HCT116 (cell line): Measurements from ENCODE around the gene OR9Q1.

ENCODE experiments used
- CEBPB ChIP-seq: IDR thresholded peaks from 2 replicates; pipeline ENCODE4 v1.6.1; 2012; ENCODE audit warnings: low read depth
- EZH2 ChIP-seq: fragments of 200-600 bp; sonication (generic); IDR thresholded peaks from 2 replicates; pipeline ENCODE4 v1.6.1; 2017; ENCODE audit warnings: antibody characterized with exemption, mixed run types
- EZH2phosphoT487 ChIP-seq: fragments of 200-600 bp; IDR thresholded peaks from 2 replicates; pipeline ENCODE4 v1.6.1; 2018; ENCODE audit warnings: antibody characterized with exemption, borderline replicate concordance
- SIN3A ChIP-seq: IDR thresholded peaks from 2 replicates; pipeline ENCODE4 v1.6.1; 2012; ENCODE audit warnings: low read depth
- TF ChIP-seq, protein P1 (sequence below), 3 experiments: fragments of 200-600 bp in 1 of 3; sonication (generic) in 1 of 3; IDR thresholded peaks in 2 of 3; conservative IDR thresholded peaks in 1 of 3; 2 replicates each; pipeline ENCODE4 v1.5.1; 2012 to 2017; ENCODE audit warnings: low read depth in 2 of 3, low read length in 2 of 3, antibody characterized with exemption in 1 of 3, borderline replicate concordance in 1 of 3, control low read depth in 1 of 3, mild to moderate bottlenecking in 1 of 3, mixed read lengths in 1 of 3, mixed run types in 1 of 3, moderate library complexity in 1 of 3; ENCODE audit not compliant: insufficient read depth in 1 of 3

DNA sequence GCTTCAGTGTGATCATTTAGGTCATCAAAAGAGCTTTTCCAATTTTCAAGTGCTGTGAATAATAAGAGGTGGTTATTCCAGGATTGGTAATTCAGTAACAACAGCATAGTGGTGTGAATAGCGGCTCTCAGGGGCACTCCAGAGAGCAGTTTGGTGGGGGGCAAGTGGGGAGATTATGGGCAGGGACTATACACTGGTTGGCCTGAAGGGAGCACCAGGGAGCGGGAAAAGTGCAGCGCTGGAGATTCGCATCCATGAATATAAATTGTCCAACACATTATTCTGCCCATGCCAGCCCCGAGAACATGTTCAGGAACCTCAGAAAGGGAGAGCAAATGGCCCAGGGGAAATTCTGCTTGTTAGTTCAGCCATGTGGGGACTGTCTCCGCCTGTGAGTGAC lies 45.0 kb downstream of the OR9Q1 start:
- TF ChIP-seq EZH2phosphoT487: no peak
- TF ChIP-seq CEBPB: no peak
- TF ChIP-seq EZH2: no peak
- TF ChIP-seq, protein P1, sequence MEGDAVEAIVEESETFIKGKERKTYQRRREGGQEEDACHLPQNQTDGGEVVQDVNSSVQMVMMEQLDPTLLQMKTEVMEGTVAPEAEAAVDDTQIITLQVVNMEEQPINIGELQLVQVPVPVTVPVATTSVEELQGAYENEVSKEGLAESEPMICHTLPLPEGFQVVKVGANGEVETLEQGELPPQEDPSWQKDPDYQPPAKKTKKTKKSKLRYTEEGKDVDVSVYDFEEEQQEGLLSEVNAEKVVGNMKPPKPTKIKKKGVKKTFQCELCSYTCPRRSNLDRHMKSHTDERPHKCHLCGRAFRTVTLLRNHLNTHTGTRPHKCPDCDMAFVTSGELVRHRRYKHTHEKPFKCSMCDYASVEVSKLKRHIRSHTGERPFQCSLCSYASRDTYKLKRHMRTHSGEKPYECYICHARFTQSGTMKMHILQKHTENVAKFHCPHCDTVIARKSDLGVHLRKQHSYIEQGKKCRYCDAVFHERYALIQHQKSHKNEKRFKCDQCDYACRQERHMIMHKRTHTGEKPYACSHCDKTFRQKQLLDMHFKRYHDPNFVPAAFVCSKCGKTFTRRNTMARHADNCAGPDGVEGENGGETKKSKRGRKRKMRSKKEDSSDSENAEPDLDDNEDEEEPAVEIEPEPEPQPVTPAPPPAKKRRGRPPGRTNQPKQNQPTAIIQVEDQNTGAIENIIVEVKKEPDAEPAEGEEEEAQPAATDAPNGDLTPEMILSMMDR (IDR thresholded peaks at IDR 0.05 in 2 of 3, conservative IDR thresholded peaks at IDR 0.05 in 1 of 3; ENCODE audit: borderline replicate concordance in 1 of 3, insufficient read depth in 1 of 3, low read depth in 2 of 3, low read length in 2 of 3): peak in 2 of 3 experiments; percentile 36 to 40; a peak in 3 of 6 replicates
- no peak for TF ChIP-seq SIN3A
